ENCODE results near the gene ASXL1. TPM values are rescaled to one million over a fixed set of nuclear protein-coding genes. Genes with fewer than 3 reads are reported as not detected.
A peak's percentile ranks its signal among the peaks of the same experiment; 100 is the strongest.

Gene ASXL1
- polyA plus RNA-seq, 3 donors = 55.7 to 79.7 (median 74.6) TPM

- DNase-seq = no peak
These were observed 93.2 kb downstream of the ASXL1 start for GRCh38 chr20:32451340-32451681.

- DNase-seq = no peak
These were observed 93.7 kb downstream of the ASXL1 start for GRCh38 chr20:32451682-32452461.

- DNase-seq = no peak
These were observed 94.8 kb downstream of the ASXL1 start for GRCh38 chr20:32452776-32453466.

GRCh38 chr20:32453467-32454163, 95.5 kb downstream of the ASXL1 start:
- DNase-seq = no peak

GRCh38 chr20:32454164-32455145, 96.3 kb downstream of the ASXL1 start:
- DNase-seq = no peak

- no peak for DNase-seq
These were observed 97.2 kb downstream of the ASXL1 start for GRCh38 chr20:32455171-32455900.

- DNase-seq = no peak
These were observed 98.0 kb downstream of the ASXL1 start for GRCh38 chr20:32455901-32456701.

GRCh38 chr20:32456869-32457478, 98.8 kb downstream of the ASXL1 start:
- DNase-seq = peak; percentile 91

- peak; percentile 92 for DNase-seq
These were observed 99.4 kb downstream of the ASXL1 start for GRCh38 chr20:32457479-32457986.

- DNase-seq = no peak
These were observed 100.1 kb downstream of the ASXL1 start for GRCh38 chr20:32458061-32458836.

GRCh38 chr20:32458837-32459220, 100.7 kb downstream of the ASXL1 start:
- DNase-seq = no peak

GRCh38 chr20:32460231-32460630, 102.1 kb downstream of the ASXL1 start:
- DNase-seq = no peak

GRCh38 chr20:32460683-32461320, 102.7 kb downstream of the ASXL1 start:
- DNase-seq = no peak

- no peak for DNase-seq
These were observed 103.9 kb downstream of the ASXL1 start for GRCh38 chr20:32461836-32462600.

- DNase-seq = no peak
These were observed 104.9 kb downstream of the ASXL1 start for GRCh38 chr20:32462900-32463641.

- peak; percentile 73 for DNase-seq
These were observed 105.7 kb downstream of the ASXL1 start for GRCh38 chr20:32463642-32464400.

Data from renal pelvis (tissue), 4 donors.